Measurements from ENCODE around the gene VEGFA.

VEGFA gene

DNA sequence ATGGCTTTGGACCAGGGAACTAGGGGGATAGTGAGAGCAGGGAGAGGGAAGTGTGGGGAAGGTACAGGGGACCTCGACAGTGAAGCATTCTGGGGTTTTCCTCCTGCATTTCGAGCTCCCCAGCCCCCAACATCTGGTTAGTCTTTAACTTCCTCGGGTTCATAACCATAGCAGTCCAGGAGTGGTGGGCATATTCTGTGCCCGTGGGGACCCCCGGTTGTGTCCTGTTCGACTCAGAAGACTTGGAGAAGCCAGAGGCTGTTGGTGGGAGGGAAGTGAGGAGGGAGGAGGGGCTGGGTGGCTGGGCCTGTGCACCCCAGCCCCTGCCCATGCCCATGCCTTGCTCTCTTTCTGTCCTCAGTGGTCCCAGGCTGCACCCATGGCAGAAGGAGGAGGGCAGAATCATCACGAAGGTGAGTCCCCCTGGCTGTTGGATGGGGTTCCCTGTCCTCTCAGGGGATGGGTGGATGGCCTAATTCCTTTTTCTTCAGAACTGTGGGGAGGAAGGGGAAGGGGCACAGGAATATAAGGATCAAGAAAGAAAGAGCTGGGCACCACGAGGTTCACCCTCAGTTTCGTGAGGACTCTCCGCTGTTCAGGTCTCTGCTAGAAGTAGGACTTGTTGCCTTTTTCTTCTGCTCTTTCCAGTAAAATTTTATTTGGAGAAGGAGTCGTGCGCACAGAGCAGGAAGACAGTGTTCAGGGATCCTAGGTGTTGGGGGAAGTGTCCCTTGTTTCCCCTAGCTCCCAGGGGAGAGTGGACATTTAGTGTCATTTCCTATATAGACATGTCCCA is 4.2 kb downstream of the VEGFA start:
- no peak for DNase-seq

DNA sequence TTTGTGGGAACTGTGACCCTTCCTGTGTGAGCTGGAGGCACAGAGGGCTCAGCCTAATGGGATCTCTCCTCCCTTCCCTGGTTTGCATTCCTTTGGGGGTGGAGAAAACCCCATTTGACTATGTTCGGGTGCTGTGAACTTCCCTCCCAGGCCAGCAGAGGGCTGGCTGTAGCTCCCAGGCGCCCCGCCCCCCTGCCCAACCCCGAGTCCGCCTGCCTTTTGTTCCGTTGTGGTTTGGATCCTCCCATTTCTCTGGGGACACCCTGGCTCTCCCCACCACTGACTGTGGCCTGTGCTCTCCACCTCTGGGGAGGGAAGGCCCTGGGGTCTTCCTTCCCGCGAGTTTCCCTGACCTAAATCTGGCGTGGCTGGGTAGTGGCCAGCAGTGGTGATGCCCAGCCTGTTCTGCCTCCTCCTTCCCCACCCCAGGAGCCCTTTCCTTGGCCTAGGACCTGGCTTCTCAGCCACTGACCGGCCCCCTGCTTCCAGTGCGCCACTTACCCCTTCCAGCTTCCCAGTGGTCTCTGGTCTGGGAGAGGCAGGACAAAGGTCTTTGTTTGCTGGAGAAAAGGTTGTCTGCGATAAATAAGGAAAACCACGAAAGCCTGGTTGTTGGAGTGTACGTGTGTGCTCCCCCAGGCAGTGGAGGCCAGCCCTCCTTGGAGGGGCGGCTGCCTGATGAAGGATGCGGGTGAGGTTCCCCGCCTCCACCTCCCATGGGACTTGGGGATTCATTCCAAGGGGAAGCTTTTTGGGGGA is 4.9 kb downstream of the VEGFA start:
- peak; percentile 60 for DNase-seq

DNA sequence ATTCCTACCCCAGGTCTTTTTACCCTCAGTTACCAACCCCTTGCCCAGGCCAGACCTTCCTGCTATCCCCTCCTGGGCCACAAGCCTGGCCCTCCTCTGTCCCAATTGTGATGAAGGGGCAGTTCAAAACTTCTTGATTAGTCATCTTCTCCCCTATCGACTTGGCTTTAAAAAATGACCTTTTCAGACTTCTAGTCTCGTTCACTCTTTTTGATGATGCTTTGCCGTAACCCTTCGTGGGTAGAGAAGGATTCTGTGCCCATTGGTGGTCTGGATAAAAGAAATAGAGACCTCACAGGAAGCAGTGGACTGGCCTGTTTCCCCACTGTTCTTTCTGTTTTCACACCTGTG is 5.5 kb downstream of the VEGFA start:
- peak; percentile 1 for DNase-seq

DNA sequence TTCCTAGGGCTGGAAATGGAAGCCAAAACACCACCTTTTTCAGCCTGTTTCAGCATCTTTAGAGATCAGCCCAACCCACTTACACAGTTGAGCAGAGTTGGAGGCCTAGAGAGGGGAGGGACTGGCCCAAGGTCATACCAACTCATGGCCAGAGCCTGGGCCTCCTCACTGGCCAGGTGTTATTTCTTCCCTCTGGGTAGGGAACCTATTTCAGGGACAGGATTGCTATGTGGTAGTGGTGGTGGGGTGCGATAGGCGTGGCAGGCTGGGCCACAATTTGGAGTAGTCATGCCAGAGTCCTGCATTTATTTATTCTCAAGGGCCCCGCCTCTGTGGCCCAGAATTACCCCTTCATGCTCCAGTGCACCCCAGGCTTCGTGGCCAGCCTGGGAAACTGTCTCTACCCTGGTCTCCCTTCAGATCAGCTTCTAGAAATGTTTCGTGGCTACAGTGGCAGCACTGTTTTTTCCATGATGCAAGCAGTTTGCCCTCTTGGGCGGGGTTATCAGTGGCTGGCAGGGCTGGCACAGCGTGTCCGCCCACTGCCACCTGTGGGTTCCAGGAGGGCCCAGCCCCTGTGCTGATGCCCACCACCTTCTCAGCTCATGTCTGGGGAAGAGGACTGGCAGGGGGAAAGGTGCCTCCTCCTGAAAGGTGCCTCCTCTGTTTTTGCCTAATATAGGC is 6.2 kb downstream of the VEGFA start:
- DNase-seq = no peak

DNA sequence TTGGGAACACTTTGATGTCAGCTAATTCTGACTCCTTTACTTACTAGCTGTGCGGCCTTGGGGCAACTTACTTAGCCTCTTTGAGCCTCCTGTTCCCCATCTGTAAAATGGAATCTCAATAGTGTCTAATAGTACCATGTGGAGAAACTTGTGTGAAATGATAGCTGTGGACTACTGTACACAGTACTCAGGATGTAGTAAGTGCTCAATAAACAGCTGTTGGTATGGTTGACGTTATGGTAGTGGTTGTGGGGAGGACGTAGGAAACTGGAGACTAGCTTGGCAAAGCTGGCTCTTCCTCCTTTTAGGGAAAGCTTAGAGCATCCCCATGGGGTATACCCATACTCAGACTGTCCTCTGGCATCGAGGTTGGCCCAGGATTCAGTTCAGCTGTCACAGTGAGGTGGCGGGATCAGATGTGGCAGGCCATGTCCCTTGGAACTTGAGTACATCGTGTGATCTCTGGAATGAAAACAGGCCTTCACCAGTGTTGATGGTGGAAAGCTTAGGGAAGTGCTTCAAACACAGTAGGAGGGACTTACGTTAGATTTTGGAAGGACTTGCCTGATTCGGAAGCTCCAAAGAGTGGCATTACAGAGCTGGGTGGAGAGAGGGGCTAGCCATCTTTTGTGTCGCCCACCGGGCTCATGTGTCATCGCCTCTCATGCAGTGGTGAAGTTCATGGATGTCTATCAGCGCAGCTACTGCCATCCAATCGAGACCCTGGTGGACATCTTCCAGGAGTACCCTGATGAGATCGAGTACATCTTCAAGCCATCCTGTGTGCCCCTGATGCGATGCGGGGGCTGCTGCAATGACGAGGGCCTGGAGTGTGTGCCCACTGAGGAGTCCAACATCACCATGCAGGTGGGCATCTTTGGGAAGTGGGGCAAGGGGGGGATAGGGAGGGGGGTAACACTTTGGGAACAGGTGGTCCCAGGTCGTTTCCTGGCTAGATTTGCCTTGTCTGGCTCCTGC is 7.1 kb downstream of the VEGFA start:
- DNase-seq = no peak

DNA sequence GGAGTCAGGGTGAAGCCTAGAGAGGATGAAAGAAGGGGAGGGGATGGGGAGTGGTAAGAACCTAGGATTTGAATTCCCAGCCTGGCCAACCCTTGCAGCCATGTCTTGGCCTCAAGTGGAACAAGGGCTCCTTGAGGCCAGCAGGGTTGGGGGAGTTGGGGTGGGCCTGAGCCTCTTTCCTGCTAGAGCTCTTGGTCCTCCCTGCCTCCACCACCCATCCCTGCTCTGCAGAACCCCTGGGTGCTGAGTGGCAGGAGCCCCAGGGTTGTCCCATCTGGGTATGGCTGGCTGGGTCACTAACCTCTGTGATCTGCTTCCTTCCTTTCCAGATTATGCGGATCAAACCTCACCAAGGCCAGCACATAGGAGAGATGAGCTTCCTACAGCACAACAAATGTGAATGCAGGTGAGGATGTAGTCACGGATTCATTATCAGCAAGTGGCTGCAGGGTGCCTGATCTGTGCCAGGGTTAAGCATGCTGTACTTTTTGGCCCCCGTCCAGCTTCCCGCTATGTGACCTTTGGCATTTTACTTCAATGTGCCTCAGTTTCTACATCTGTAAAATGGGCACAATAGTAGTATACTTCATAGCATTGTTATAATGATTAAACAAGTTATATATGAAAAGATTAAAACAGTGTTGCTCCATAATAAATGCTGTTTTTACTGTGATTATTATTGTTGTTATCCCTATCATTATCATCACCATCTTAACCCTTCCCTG is 8.3 kb downstream of the VEGFA start:
- no peak for DNase-seq

DNA sequence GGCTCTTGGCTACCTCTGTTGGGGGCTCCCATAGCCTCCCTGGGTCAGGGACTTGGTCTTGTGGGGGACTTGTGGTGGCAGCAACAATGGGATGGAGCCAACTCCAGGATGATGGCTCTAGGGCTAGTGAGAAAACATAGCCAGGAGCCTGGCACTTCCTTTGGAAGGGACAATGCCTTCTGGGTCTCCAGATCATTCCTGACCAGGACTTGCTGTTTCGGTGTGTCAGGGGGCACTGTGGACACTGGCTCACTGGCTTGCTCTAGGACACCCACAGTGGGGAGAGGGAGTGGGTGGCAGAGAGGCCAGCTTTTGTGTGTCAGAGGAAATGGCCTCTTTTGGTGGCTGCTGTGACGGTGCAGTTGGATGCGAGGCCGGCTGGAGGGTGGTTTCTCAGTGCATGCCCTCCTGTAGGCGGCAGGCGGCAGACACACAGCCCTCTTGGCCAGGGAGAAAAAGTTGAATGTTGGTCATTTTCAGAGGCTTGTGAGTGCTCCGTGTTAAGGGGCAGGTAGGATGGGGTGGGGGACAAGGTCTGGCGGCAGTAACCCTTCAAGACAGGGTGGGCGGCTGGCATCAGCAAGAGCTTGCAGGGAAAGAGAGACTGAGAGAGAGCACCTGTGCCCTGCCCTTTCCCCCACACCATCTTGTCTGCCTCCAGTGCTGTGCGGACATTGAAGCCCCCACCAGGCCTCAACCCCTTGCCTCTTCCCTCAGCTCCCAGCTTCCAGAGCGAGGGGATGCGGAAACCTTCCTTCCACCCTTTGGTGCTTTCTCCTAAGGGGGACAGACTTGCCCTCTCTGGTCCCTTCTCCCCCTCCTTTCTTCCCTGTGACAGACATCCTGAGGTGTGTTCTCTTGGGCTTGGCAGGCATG is 9.2 kb downstream of the VEGFA start:
- DNase-seq = no peak

DNA sequence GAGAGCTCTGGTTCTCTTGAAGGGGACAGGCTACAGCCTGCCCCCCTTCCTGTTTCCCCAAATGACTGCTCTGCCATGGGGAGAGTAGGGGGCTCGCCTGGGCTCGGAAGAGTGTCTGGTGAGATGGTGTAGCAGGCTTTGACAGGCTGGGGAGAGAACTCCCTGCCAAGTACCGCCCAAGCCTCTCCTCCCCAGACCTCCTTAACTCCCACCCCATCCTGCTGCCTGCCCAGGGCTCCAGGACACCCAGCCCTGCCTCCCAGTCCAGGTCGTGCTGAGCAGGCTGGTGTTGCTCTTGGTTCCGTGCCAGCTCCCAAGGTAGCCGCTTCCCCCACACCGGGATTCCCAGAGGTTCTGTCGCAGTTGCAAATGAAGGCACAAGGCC is 9.8 kb downstream of the VEGFA start:
- DNase-seq = no peak

DNA sequence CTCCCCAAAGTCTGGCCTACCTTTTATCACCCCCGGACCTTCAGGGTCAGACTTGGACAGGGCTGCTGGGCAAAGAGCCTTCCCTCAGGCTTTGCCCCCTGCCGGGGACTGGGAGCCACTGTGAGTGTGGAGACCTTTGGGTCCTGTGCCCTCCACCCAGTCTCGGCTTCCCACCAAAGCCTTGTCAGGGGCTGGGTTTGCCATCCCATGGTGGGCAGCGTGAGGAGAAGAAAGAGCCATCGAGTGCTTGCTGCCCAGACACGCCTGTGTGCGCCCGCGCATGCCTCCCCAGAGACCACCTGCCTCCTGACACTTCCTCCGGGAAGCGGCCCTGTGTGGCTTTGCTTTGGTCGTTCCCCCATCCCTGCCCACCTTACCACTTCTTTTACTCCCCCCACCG is 10.3 kb downstream of the VEGFA start:
- DNase-seq = no peak

DNA sequence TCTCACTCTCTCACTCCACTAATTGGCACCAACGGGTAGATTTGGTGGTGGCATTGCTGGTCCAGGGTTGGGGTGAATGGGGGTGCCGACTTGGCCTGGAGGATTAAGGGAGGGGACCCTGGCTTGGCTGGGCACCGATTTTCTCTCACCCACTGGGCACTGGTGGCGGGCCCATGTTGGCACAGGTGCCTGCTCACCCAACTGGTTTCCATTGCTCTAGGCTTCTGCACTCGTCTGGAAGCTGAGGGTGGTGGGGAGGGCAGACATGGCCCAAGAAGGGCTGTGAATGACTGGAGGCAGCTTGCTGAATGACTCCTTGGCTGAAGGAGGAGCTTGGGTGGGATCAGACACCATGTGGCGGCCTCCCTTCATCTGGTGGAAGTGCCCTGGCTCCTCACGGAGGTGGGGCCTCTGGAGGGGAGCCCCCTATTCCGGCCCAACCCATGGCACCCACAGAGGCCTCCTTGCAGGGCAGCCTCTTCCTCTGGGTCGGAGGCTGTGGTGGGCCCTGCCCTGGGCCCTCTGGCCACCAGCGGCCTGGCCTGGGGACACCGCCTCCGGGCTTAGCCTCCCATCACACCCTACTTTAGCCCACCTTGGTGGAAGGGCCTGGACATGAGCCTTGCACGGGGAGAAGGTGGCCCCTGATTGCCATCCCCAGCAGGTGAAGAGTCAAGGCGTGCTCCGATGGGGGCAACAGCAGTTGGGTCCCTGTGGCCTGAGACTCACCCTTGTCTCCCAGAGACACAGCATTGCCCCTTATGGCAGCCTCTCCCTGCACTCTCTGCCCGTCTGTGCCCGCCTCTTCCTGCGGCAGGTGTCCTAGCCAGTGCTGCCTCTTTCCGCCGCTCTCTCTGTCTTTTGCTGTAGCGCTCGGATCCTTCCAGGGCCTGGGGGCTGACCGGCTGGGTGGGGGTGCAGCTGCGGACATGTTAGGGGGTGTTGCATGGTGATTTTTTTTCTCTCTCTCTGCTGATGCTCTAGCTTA is 11.2 kb downstream of the VEGFA start:
- no peak for DNase-seq

DNA sequence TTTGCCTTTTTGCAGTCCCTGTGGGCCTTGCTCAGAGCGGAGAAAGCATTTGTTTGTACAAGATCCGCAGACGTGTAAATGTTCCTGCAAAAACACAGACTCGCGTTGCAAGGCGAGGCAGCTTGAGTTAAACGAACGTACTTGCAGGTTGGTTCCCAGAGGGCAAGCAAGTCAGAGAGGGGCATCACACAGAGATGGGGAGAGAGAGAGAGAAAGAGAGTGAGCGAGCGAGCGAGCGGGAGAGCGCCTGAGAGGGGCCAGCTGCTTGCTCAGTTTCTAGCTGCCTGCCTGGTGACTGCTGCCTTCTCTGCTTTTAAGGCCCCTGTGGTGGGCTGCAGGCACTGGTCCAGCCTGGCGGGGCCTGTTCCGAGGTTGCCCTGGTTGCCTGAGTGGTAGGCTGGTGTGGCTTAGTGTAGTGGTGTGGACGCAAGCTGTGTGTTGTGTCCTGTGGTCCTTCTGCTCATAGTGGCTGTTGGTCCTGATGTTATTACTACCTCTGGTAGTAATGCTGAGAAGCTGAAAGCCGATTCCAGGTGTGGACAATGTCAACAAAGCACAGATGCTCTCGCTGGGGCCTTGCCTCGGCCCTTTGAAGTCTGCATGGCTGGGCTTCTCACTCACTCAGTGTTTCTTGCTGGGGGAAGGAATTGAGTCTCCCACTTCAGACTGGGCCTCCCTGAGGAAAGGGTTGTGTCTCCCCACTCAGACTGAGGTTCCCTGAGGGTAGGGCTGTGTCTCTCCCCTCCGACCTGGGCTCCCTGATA is 12.1 kb downstream of the VEGFA start:
- DNase-seq = no peak

DNA sequence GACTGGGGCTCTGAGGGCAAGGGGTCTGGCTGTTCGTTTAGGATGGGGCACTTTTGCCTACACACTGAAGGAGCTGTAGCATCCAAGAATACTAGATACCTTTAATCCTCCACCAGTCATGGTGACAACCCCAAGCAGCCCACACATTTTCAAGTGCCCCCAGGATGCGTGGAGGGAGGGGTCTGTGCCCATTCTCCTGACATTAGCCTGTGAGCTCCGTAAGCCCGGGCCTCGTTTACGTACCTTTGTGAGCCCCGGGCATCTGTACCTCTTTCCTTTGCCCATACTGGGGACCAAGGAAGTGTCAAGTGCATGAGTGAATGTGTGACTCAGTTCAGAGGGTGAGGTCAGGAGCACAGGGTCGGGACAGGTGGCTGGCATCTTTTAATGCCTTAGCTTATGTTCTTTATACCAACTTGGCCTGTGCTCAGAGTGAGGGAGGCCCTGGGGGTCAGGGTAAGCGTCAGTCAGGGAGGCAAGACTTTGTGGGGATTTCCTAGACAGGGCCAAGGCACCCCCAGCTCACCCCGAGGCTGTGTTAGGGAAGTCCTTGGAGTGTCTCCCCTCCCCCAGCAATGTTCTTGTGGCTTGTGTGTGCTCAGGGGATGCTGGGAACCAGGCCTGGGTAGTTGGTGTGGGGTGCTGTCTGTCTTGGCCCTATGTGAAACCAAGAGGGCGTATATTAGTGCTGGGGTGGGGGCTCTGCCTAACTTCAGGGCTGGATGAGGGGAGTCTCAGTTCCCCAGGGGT is 12.9 kb downstream of the VEGFA start:
- DNase-seq = no peak

DNA sequence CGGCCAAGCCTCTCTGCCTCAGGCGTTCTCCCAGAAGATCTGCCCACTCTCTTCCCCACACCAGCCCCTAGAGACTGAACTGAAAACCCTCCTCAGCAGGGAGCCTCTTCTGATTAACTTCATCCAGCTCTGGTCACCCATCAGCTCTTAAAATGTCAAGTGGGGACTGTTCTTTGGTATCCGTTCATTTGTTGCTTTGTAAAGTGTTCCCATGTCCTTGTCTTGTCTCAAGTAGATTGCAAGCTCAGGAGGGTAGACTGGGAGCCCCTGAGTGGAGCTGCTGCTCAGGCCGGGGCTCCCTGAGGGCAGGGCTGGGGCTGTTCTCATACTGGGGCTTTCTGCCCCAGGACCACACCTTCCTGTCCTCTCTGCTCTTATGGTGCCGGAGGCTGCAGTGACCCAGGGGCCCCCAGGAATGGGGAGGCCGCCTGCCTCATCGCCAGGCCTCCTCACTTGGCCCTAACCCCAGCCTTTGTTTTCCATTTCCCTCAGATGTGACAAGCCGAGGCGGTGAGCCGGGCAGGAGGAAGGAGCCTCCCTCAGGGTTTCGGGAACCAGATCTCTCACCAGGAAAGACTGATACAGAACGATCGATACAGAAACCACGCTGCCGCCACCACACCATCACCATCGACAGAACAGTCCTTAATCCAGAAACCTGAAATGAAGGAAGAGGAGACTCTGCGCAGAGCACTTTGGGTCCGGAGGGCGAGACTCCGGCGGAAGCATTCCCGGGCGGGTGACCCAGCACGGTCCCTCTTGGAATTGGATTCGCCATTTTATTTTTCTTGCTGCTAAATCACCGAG is 14.2 kb downstream of the VEGFA start:
- no peak for DNase-seq

DNA sequence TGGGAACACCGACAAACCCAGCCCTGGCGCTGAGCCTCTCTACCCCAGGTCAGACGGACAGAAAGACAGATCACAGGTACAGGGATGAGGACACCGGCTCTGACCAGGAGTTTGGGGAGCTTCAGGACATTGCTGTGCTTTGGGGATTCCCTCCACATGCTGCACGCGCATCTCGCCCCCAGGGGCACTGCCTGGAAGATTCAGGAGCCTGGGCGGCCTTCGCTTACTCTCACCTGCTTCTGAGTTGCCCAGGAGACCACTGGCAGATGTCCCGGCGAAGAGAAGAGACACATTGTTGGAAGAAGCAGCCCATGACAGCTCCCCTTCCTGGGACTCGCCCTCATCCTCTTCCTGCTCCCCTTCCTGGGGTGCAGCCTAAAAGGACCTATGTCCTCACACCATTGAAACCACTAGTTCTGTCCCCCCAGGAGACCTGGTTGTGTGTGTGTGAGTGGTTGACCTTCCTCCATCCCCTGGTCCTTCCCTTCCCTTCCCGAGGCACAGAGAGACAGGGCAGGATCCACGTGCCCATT is 15.3 kb downstream of the VEGFA start:
- DNase-seq = no peak

DNA sequence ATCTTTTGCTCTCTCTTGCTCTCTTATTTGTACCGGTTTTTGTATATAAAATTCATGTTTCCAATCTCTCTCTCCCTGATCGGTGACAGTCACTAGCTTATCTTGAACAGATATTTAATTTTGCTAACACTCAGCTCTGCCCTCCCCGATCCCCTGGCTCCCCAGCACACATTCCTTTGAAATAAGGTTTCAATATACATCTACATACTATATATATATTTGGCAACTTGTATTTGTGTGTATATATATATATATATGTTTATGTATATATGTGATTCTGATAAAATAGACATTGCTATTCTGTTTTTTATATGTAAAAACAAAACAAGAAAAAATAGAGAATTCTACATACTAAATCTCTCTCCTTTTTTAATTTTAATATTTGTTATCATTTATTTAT is 15.9 kb downstream of the VEGFA start:
- DNase-seq = no peak

DNA sequence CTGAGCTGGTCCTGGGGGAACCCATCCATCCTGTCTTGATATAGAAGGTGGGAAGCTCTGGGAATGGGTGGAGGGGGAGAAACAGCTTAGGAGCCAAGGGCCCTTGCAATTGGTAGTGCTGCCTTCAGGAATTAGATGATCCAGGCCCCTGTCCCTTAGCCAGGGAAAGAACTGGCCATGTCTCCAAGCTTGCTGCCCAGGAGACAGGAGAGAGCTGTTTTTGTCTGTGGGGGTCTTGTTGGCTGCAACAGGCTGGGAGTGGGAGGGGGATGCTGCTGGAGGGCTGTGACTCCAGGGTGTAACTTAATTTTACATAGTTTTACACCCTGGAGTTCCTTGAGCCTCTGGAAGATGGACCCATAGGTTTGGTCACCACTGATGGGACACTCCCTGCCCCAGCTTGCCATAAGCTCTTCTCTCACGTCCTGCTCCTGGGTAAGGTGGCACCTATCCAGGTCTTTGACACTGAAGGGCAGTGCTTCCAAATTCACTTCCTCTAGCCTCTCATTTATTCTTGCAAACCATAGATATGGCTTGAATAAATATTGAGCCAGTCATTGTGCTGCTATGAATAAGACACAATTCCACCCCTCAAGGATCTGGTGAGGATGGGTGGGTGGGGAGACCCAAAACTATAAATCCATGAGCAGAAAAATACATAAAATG is 16.8 kb downstream of the VEGFA start:
- no peak for DNase-seq

All from CD4-positive, alpha-beta T cell treated with Interleukin-15 for 1 hour (primary cell).